GM21447 (cell line): ENCODE measurements around the gene INPP5B.
A peak's percentile ranks its signal among the peaks of the same experiment; 100 is the strongest.

Experiments used
- ATAC-seq: cut with Tn5 transposase; IDR thresholded peaks from one replicate; pipeline ENCODE4 v1.9.1; 2021; ENCODE audit not compliant: unreplicated experiment

INPP5B gene

GRCh38 chr1:37879865-37880264, 67.0 kb downstream of the INPP5B start:
- ATAC-seq = no peak

- ATAC-seq = no peak
Observed at GRCh38 chr1:37878071-37878470, 68.8 kb downstream of the INPP5B start.

GRCh38 chr1:37875833-37876232, 71.0 kb downstream of the INPP5B start:
- no peak for ATAC-seq

GRCh38 chr1:37872692-37873091, 74.2 kb downstream of the INPP5B start:
- ATAC-seq = no peak

GRCh38 chr1:37868466-37868865, 78.4 kb downstream of the INPP5B start:
- no peak for ATAC-seq

- ATAC-seq = no peak
Observed at GRCh38 chr1:37867784-37868183, 79.1 kb downstream of the INPP5B start.

GRCh38 chr1:37866491-37866890, 80.4 kb downstream of the INPP5B start:
- ATAC-seq = no peak

GRCh38 chr1:37865348-37866120, 81.3 kb downstream of the INPP5B start:
- ATAC-seq = no peak

GRCh38 chr1:37862330-37862729, 84.5 kb downstream of the INPP5B start:
- ATAC-seq = no peak

GRCh38 chr1:37861151-37861550, 85.7 kb downstream of the INPP5B start:
- no peak for ATAC-seq

- ATAC-seq = no peak
Observed at GRCh38 chr1:37860346-37860666, 86.5 kb downstream of the INPP5B start.

- ATAC-seq = peak; percentile 92
Observed at GRCh38 chr1:37859507-37860345, 87.1 kb downstream of the INPP5B start, which contains the start of gene MTF1. Gene MTF1 (minus strand): TSS chr1:37859592. CDS start chr1:37857658, 1,934 bp downstream.

- ATAC-seq = peak; percentile 20
Observed at GRCh38 chr1:37858931-37859506, 87.8 kb downstream of the INPP5B start.

- no peak for ATAC-seq
Observed at GRCh38 chr1:37854406-37854805, 92.4 kb downstream of the INPP5B start.

- no peak for ATAC-seq
Observed at GRCh38 chr1:37853157-37853556, 93.7 kb downstream of the INPP5B start.

- ATAC-seq = no peak
Observed at GRCh38 chr1:37851782-37852210, 95.1 kb downstream of the INPP5B start.

- no peak for ATAC-seq
Observed at GRCh38 chr1:37851262-37851661, 95.6 kb downstream of the INPP5B start.

GRCh38 chr1:37850352-37850955, 96.4 kb downstream of the INPP5B start:
- ATAC-seq = no peak

- no peak for ATAC-seq
Observed at GRCh38 chr1:37849480-37849879, 97.4 kb downstream of the INPP5B start.

- ATAC-seq = no peak
Observed at GRCh38 chr1:37846647-37847339, 100.1 kb downstream of the INPP5B start.

- ATAC-seq = no peak
Observed at GRCh38 chr1:37845786-37846185, 101.1 kb downstream of the INPP5B start.
